HL-60/S4 treated with phorbol 12-myristate 13-acetate at 8.2 ng/mL for 4 days and 3 days (cell line): ENCODE data around the gene KRT38.
"Not testable (repeated sequence)": the region's sequence is repeated elsewhere in the genome, so short reads cannot be mapped to it uniquely, and the experiment has no call there.

ENCODE experiments used
- in situ Hi-C: fragments of 300-500 bp; cut with MboI; formaldehyde crosslinking; loops from 2 replicates; pipeline ENCODE4 v1.15.0; 2022; ENCODE audit warnings: low sequenced_read_pairs

KRT38 gene

GRCh38 chr17:41424111-41424635, 16.6 kb downstream of the KRT38 start, which contains the start of gene KRT37:
Gene KRT37, minus strand, starts transcription at chr17:41424585. Its CDS starts 62 bp downstream, at chr17:41424523.
- in situ Hi-C loops = no loop called here

GRCh38 chr17:41422586-41422985, 18.2 kb downstream of the KRT38 start:
- in situ Hi-C loops = not testable (repeated sequence)

- in situ Hi-C loops = no loop called here
Observed at GRCh38 chr17:41421617-41422016, 19.2 kb downstream of the KRT38 start.

- in situ Hi-C loops = no loop called here
Observed at GRCh38 chr17:41421116-41421515, 19.7 kb downstream of the KRT38 start.

- in situ Hi-C loops = no loop called here
Observed at GRCh38 chr17:41420134-41420533, 20.6 kb downstream of the KRT38 start.

- in situ Hi-C loops = no loop called here
Observed at GRCh38 chr17:41419716-41420115, 21.1 kb downstream of the KRT38 start.

- in situ Hi-C loops = no loop called here
Observed at GRCh38 chr17:41418116-41418860, 22.5 kb downstream of the KRT38 start.

- in situ Hi-C loops = no loop called here
Observed at GRCh38 chr17:41417576-41418015, 23.2 kb downstream of the KRT38 start.

- in situ Hi-C loops = no loop called here
Observed at GRCh38 chr17:41417127-41417526, 23.7 kb downstream of the KRT38 start.

GRCh38 chr17:41416479-41416878, 24.3 kb downstream of the KRT38 start:
- in situ Hi-C loops = no loop called here

GRCh38 chr17:41415833-41416335, 24.9 kb downstream of the KRT38 start:
- in situ Hi-C loops = no loop called here

GRCh38 chr17:41415411-41415810, 25.4 kb downstream of the KRT38 start:
- in situ Hi-C loops = no loop called here

GRCh38 chr17:41413982-41414381, 26.8 kb downstream of the KRT38 start:
- in situ Hi-C loops = no loop called here

GRCh38 chr17:41413353-41413957, 27.3 kb downstream of the KRT38 start:
- in situ Hi-C loops = no loop called here

- in situ Hi-C loops = no loop called here
Observed at GRCh38 chr17:41411072-41411840, 29.5 kb downstream of the KRT38 start.

GRCh38 chr17:41407226-41407625, 33.6 kb downstream of the KRT38 start:
- in situ Hi-C loops = no loop called here

GRCh38 chr17:41406205-41406604, 34.6 kb downstream of the KRT38 start:
- in situ Hi-C loops = no loop called here

GRCh38 chr17:41404024-41404671, 36.6 kb downstream of the KRT38 start:
- in situ Hi-C loops = no loop called here

- in situ Hi-C loops = no loop called here
Observed at GRCh38 chr17:41403404-41404023, 37.3 kb downstream of the KRT38 start.

GRCh38 chr17:41402161-41402560, 38.6 kb downstream of the KRT38 start:
- in situ Hi-C loops = no loop called here
